ENCODE data around the gene MYCBP2.

Gene MYCBP2

DNA sequence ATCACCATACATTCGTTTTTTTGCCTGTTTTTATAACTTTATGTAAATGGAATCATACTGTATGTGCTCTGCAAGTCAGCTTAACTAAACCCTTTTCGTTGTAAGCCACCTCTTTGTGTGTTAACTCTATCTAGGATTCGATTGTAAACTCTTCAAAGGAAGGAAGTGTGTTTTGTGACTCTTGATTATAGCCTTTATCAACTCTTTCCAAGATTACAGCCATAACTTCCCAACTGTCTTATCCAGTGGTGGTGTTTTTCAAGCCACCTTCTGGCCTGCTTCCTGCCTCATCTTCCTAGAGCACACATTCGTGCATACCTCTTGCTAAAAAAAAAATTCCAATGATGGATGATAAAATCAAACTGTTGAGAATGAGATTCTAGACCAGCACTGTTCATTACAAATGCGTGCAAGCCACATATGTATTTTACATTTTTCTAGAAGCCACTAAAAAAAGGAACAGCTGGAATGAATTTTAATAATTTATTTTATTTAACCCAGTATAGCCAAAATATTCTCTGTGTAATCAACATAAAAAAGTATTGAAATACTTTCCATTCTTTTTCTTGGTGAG lies 287.9 kb downstream of the MYCBP2 start:
- H3K36me3 Mint-ChIP-seq (ENCODE audit: insufficient read depth) = no peaks in the 10 kb centered on the region
- peaks cover 0 to 10% of the 10 kb centered on the region in 2 donors for H3K27me3 Mint-ChIP-seq
- H3K27ac Mint-ChIP-seq = no peak overlapping the region

DNA sequence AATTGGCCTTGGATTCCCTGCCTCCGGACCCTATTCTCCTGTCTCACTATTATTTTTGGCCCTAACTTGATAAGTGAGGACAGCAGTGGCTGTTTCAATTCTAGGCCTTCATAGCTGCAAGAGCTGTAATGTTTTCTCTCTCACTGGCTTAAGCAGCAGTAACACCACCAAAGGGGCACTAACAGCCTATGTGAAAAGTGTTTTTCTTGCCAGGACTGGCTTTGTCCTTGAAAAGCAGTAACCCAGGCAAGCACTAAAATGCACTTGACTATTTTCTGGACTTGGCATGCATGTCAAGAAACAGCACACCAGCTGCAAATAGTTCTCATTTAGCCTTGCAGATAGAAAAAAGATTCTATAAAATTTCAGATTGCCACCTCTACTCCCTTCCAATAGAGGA lies 290.6 kb downstream of the MYCBP2 start:
- no peak overlapping the region for H3K27ac Mint-ChIP-seq
- H3K4me1 Mint-ChIP-seq (ENCODE audit: low read depth in 2 of 2) = no peaks in the 10 kb centered on the region
- peaks cover 4 to 21% of the 10 kb centered on the region in 2 donors for H3K27me3 Mint-ChIP-seq
- H3K4me3 Mint-ChIP-seq = no peak overlapping the region
- DNase-seq (no peak), ATAC-seq (replicated peaks) (no peak)
- H3K36me3 Mint-ChIP-seq (ENCODE audit: insufficient read depth) = peaks cover 5% of the 10 kb centered on the region
- no peaks in the 10 kb centered on the region for H3K9me3 Mint-ChIP-seq

More for the DNA sequence above, 287.9 kb downstream of the MYCBP2 start:
- no peaks in the 10 kb centered on the region for H3K9me3 Mint-ChIP-seq
- DNase-seq = no peak
- H3K4me3 Mint-ChIP-seq = no peak overlapping the region
- no peak for ATAC-seq (replicated peaks)
- H3K4me1 Mint-ChIP-seq (ENCODE audit: low read depth in 2 of 2) = no peaks in the 10 kb centered on the region

DNA sequence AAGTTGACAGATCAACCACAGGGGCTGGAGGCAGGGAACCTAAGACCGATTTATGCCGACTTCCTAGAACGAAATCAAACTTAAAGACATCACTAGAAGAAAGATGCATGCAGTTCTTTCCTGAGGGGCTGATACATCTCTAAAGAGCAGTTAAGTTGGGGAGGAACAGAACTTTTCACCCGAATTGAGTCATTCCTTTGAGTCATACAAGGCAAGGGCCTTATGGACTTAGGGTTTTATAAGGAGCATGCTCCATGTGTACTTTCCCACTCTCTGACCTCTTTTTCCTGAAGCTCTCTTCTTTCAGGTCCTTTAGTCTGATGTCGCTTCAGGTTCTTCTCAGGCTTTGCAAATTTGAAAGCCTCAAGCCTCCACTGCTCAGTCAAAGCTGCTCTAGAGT lies 292.0 kb downstream of the MYCBP2 start:
- no peak overlapping the region for H3K27ac Mint-ChIP-seq

DNA sequence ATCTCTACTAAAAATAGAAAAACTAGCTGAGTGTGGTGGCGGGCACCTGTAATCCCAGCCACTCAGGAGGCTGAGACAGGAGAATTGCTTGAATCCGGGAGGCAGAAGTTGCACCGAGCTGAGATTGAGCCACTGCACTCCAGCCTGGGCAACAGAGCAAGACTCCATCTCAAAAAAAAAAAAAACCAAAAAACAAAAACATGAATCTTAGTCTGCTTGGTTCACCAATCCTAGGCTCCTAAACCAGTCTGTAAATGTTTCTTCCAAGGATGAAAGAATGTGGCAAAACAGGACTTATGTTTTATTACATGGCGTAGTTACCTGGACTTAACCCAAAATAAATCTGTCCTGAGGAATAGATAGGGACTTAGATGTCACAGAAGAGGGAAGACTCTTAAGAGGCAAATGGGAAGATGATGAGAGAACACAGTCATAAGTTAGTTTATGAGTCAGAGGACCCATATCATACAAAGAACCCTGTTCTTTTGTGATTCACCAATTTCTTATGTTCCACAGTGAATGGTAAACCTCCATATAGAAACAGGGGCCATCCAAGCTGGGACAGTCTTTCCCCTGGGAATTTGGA lies 293.1 kb downstream of the MYCBP2 start:
- peaks cover 13 to 21% of the 10 kb centered on the region in 2 donors for H3K27me3 Mint-ChIP-seq
- DNase-seq (no peak), ATAC-seq (replicated peaks) (no peak)
- H3K36me3 Mint-ChIP-seq (ENCODE audit: insufficient read depth) = peaks cover 5% of the 10 kb centered on the region
- H3K9me3 Mint-ChIP-seq = no peaks in the 10 kb centered on the region
- H3K27ac Mint-ChIP-seq = no peak overlapping the region
- H3K4me3 Mint-ChIP-seq = no peak overlapping the region
- no peaks in the 10 kb centered on the region for H3K4me1 Mint-ChIP-seq (ENCODE audit: low read depth in 2 of 2)

More for the DNA sequence above, 292.0 kb downstream of the MYCBP2 start:
- Mint-ChIP-seq H3K9me3 (no peaks in the 10 kb centered on the region), H3K4me3 (no peak overlapping the region), H3K4me1 (ENCODE audit: low read depth in 2 of 2) (no peaks in the 10 kb centered on the region), H3K27me3 (peaks cover 5 to 21% of the 10 kb centered on the region in 2 donors), H3K36me3 (ENCODE audit: insufficient read depth) (peaks cover 5% of the 10 kb centered on the region)
- DNase-seq = no peak
- ATAC-seq (replicated peaks) = no peak

DNA sequence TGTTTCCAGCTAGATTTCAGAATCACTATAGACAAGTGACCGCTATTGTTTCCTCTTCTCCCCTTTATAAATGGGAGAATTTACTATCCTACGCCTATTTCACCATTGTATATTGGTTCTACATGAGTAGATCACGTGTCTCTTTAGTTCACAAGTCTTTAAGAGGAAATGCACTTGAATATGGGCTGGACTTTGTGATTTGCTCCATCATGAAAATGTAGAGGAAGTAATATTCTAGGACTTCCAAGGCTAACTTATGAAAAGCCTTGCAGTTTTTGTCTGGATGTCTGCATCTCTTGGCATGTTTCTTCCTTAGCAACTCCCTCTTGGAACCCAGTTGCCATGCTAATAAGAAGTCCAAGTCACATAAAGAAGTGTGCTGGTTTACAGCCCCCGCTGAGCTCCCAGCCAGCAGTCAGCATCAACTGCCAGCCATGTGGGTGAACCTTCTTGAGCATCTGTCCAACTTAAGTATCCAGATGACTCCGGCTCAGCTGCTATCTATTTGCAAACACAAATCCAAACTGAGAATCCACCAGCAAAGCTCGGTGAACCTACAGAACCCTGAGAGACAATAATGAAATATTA lies 295.1 kb downstream of the MYCBP2 start:
- DNase-seq (no peak), ATAC-seq (replicated peaks) (no peak)
- H3K9me3 Mint-ChIP-seq = no peaks in the 10 kb centered on the region
- H3K27me3 Mint-ChIP-seq = peaks cover 13 to 28% of the 10 kb centered on the region in 2 donors
- H3K4me1 Mint-ChIP-seq (ENCODE audit: low read depth in 2 of 2) = peaks cover 8 to 11% of the 10 kb centered on the region in 2 donors
- no peak overlapping the region for H3K4me3 Mint-ChIP-seq
- no peak overlapping the region for H3K27ac Mint-ChIP-seq
- peaks cover 14% of the 10 kb centered on the region for H3K36me3 Mint-ChIP-seq (ENCODE audit: insufficient read depth)

DNA sequence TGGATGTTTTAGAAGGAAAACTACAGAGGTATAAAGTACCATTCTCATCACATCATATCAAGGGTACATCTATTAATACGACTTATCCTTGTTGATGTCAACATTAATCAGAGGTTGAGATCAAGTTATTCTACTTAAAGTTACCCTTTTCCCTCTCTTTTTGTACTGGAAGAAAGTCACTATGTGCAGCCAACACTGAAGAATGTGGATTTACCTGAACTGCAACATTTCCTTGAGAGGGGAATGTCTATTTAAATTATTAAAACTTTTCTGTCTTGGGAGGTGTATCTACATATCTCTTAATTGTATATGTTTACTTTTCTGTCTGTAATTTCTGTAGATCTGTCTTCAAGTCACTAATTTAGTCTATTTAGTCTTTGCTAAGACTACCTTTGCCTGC lies 297.5 kb downstream of the MYCBP2 start:
- ATAC-seq (replicated peaks) (no peak), DNase-seq (no peak)
- H3K36me3 Mint-ChIP-seq (ENCODE audit: insufficient read depth) = peaks cover 31% of the 10 kb centered on the region
- no peak overlapping the region for H3K4me3 Mint-ChIP-seq
- peaks cover 19% of the 10 kb centered on the region in 2 donors for H3K4me1 Mint-ChIP-seq (ENCODE audit: low read depth in 2 of 2)
- H3K27ac Mint-ChIP-seq = no peak overlapping the region
- H3K27me3 Mint-ChIP-seq = peaks cover 13 to 22% of the 10 kb centered on the region in 2 donors
- H3K9me3 Mint-ChIP-seq = no peaks in the 10 kb centered on the region

DNA sequence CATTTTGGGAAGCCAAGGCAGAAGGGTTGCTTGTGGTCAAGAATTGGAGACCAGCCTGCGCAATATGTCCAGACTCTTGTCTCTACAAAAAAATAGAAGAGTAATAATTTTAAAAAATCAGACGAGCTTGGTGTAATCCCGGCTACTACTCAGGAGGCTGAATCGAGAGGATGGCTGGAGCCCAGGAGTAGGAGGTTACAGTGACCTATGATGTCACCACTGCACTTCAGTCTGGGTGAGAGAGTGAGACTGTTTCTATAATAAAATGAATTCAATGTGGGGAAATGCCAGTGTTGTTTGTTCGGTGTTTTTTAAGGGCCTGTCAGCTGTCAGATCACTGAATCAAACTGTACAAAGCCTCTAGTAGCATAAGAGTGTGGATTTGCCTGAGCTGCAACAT lies 298.7 kb downstream of the MYCBP2 start:
- Mint-ChIP-seq H3K27ac (no peak overlapping the region), H3K27me3 (peaks cover 9 to 10% of the 10 kb centered on the region in 2 donors), H3K4me1 (ENCODE audit: low read depth in 2 of 2) (peaks cover 25 to 30% of the 10 kb centered on the region in 2 donors), H3K36me3 (ENCODE audit: insufficient read depth) (peaks cover 26% of the 10 kb centered on the region), H3K9me3 (no peaks in the 10 kb centered on the region), H3K4me3 (peak overlapping the region; percentile 90 to 97)
- DNase-seq (no peak), ATAC-seq (replicated peaks) (no peak)

DNA sequence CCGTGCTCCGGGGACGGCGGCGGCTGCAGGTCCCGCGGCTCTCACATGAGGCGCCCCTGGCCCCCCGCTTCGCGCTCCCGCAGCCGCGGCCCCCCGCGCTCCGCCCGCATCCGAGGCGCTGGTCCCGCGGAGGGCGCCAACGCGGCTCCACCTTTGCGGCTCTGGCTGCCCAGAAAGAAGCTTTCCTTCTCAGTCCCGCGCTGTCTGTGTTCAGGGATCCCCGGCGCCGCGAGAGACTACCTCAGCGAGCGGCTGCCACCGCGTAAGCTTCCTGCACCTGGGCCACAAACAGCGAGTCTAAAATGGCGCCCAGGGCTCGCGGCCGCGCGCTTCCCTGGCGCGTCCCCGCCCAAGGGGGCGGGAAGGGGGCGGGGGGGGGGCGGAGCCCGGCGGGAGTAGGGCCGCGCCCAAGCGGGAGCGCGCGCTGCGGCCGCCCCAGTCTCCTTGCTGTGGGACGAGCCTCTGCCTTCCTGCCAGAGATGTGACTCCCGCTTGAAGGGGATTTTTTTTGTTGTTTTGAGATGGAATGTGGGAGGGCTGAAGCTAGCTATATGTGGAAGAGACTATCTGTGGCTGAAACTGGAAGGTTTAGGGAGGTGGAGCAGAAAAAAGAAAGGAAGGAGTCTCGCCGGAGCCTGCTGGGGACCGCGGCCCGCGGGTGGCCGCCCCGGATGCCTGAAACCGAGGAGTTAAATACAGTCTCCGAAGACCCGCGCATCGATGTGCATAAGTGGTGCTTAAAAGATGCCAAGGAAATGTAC lies 299.9 kb downstream of the MYCBP2 start, which contains the start of gene FBXL3:
TSS of gene FBXL3 (minus strand) at position 299 of the 761 bp plus-strand sequence. CDS start 5,299 bp downstream, outside the sequence.
- Mint-ChIP-seq H3K9me3 (no peaks in the 10 kb centered on the region), H3K4me3 (peak within 1 kb of the TSS; percentile 90 to 97), H3K27ac (peak within 1 kb of the TSS; percentile 93 to 96), H3K36me3 (ENCODE audit: insufficient read depth) (peaks cover 36% of the 10 kb centered on the region), H3K27me3 (peaks cover 7 to 9% of the 10 kb centered on the region in 2 donors), H3K4me1 (ENCODE audit: low read depth in 2 of 2) (peaks cover 36 to 40% of the 10 kb centered on the region in 2 donors)
- ATAC-seq (replicated peaks) (peak; percentile 74), DNase-seq (peak; percentile 71 to 77 (median 75))

DNA sequence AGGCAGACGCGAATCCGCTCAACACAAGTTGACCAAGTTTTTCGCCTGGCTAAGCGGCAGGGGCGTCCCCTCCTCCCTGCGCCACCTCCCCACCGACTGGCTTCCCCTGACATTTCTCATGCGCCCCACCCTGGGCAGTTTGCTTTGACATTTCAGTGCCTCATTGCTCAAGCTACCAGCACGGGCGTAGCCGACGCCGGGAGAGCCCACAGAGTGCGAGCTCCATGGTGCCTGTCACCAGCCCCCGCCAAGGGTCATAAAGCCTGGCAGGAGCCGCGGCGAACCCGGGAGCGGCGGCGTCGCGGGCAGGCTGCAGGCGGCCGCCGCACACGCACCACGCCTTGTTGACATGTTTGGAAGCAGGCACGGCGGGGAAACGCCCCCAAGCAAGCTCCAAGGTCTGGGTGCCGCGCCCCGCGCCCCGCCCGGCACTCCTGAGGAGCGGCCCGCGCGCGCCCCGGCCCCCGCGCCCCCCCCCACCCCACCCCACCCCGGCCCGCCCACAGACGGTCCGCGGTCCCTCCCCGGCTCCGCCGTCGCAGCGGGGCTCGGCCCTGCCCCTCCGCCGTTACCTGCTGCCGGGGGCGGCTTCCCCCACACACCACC lies 300.5 kb downstream of the MYCBP2 start:
- peaks cover 42% of the 10 kb centered on the region for H3K36me3 Mint-ChIP-seq (ENCODE audit: insufficient read depth)
- peaks cover 36 to 44% of the 10 kb centered on the region in 2 donors for H3K4me1 Mint-ChIP-seq (ENCODE audit: low read depth in 2 of 2)
- H3K27ac Mint-ChIP-seq = peak overlapping the region; percentile 93 to 96
- ATAC-seq (replicated peaks) (peak; percentile 58), DNase-seq (peak; percentile 61 to 66 (median 62))
- H3K27me3 Mint-ChIP-seq = peaks cover 7 to 9% of the 10 kb centered on the region in 2 donors
- H3K9me3 Mint-ChIP-seq = no peaks in the 10 kb centered on the region
- H3K4me3 Mint-ChIP-seq = peak overlapping the region; percentile 90 to 97

DNA sequence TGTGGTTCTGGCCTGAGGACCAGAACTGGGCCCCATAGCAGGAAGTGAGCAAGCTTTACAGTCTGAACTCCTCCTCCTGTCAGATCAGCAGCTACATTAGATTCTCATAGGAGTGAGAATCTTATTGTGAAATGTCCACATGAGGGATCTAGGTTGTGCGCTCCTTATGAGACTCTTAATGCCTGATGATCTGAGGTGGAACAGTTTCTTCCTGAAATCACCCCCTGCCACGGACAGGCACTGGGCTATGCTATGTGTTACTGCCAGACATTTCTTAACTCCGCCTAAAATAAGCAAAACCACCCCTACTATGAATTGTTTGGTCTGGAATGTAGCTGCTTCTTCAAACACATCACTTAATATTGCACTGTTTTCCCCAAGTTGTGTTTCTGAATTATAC lies 304.6 kb downstream of the MYCBP2 start:
- no peak for DNase-seq
- Mint-ChIP-seq H3K36me3 (ENCODE audit: insufficient read depth) (peaks cover 67% of the 10 kb centered on the region), H3K4me3 (peak overlapping the region in 1 of 2 donors; percentile 12), H3K27ac (no peak overlapping the region), H3K4me1 (ENCODE audit: low read depth in 2 of 2) (peaks cover 34 to 50% of the 10 kb centered on the region in 2 donors), H3K27me3 (no peaks in the 10 kb centered on the region), H3K9me3 (no peaks in the 10 kb centered on the region)
- no peak for ATAC-seq (replicated peaks)

DNA sequence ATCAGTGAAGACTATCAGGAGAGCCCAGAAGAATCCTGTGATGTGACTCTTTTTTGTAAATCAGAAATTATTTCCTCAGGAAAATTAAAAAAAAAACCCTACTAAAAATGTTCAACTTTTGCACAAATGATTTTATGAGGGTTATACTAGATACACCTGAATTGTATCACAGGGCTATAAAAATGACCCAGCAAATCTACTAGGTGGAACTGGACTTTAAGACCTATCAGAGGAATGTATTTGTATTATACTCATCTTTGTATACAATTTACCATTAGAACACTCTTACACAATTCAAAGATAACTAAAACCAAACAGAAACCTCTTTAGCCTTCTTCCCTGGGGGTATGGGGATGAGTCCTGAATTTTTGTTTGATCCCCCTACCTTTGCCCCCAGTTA lies 307.1 kb downstream of the MYCBP2 start:
- DNase-seq = no peak
- H3K4me3 Mint-ChIP-seq = no peak overlapping the region
- H3K4me1 Mint-ChIP-seq (ENCODE audit: low read depth in 2 of 2) = peaks cover 21 to 55% of the 10 kb centered on the region in 2 donors
- peaks cover 68% of the 10 kb centered on the region for H3K36me3 Mint-ChIP-seq (ENCODE audit: insufficient read depth)
- H3K27me3 Mint-ChIP-seq = no peaks in the 10 kb centered on the region
- no peak overlapping the region for H3K27ac Mint-ChIP-seq
- no peaks in the 10 kb centered on the region for H3K9me3 Mint-ChIP-seq
- no peak for ATAC-seq (replicated peaks)

DNA sequence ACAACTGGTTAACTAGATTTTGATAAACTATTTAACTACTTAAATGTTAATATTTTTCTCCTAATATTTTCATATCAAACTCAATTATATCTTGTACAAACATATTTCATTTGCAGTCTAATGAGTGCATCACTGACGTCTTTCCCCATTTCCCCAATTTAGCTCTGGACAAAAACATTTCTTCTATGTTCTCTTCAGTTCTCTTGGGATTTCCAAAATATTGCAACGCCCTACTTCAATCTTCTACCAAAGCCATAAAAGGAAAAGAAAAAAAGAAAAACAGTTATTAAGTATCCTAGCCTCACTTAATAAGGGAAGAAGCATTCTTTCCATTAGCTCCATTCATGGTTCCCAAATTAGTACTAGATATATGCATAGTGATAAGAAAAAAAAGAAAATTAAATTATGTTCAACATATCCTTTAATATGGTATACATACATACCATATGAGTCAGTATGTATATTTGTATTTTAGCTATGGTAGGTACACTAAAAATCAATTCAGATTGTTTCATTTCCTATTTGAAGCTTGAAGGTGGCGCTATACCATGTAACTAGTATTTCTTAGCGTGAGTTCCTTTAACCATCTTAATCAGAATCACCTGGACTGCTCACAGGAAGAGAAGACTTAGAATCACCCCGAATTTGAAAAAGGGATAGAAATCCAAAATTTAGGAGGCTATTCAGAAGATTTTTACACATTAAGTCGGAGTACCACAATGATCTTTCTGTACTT lies 309.8 kb downstream of the MYCBP2 start:
- no peak for ATAC-seq (replicated peaks)
- Mint-ChIP-seq H3K9me3 (no peaks in the 10 kb centered on the region), H3K4me1 (ENCODE audit: low read depth in 2 of 2) (peaks cover 5 to 58% of the 10 kb centered on the region in 2 donors), H3K4me3 (no peak overlapping the region), H3K27me3 (no peaks in the 10 kb centered on the region), H3K27ac (peak overlapping the region in 1 of 2 donors; percentile 51), H3K36me3 (ENCODE audit: insufficient read depth) (peaks cover 86% of the 10 kb centered on the region)
- no peak for DNase-seq

Measured in effector memory CD8-positive, alpha-beta T cell (primary cell).